ENCODE data around the gene WDFY3.
"Not testable (repeated sequence)": the region's sequence is repeated elsewhere in the genome, so short reads cannot be mapped to it uniquely, and the experiment has no call there.

WDFY3 gene

GRCh38 chr4:84849051-84849640 lies 117.3 kb downstream of the WDFY3 start:
- DNase-seq = no peak

GRCh38 chr4:84848432-84848831 lies 118.1 kb downstream of the WDFY3 start:
- DNase-seq = no peak

- no peak for DNase-seq
Observed at GRCh38 chr4:84847978-84848377, 118.5 kb downstream of the WDFY3 start.

GRCh38 chr4:84846985-84847384 lies 119.5 kb downstream of the WDFY3 start:
- DNase-seq = no peak

GRCh38 chr4:84841435-84841834 lies 125.1 kb downstream of the WDFY3 start:
- no peak for DNase-seq

GRCh38 chr4:84837751-84838150 lies 128.7 kb downstream of the WDFY3 start:
- DNase-seq = no peak

GRCh38 chr4:84829633-84830032 lies 136.9 kb downstream of the WDFY3 start:
- not testable (repeated sequence) for DNase-seq

- no peak for DNase-seq
Observed at GRCh38 chr4:84826681-84827080, 139.8 kb downstream of the WDFY3 start.

- DNase-seq = no peak
Observed at GRCh38 chr4:84825701-84826341, 140.7 kb downstream of the WDFY3 start.

GRCh38 chr4:84821064-84821463 lies 145.4 kb downstream of the WDFY3 start:
- no peak for DNase-seq

GRCh38 chr4:84814094-84814750 lies 152.3 kb downstream of the WDFY3 start:
- peak; percentile 75 for DNase-seq

GRCh38 chr4:84809946-84810345 lies 156.5 kb downstream of the WDFY3 start:
- no peak for DNase-seq

GRCh38 chr4:84808332-84808731 lies 158.2 kb downstream of the WDFY3 start:
- DNase-seq = no peak

- not testable (repeated sequence) for DNase-seq
Observed at GRCh38 chr4:84806541-84806940, 159.9 kb downstream of the WDFY3 start.

- DNase-seq = peak; percentile 21
Observed at GRCh38 chr4:84804136-84804535, 162.4 kb downstream of the WDFY3 start.

GRCh38 chr4:84803720-84804119 lies 162.8 kb downstream of the WDFY3 start:
- peak; percentile 15 for DNase-seq

GRCh38 chr4:84803116-84803515 lies 163.4 kb downstream of the WDFY3 start:
- DNase-seq = no peak

- peak; percentile 49 for DNase-seq
Observed at GRCh38 chr4:84800256-84800655, 166.2 kb downstream of the WDFY3 start.

- DNase-seq = peak; percentile 36
Observed at GRCh38 chr4:84799318-84799717, 167.2 kb downstream of the WDFY3 start.

- DNase-seq = no peak
Observed at GRCh38 chr4:84796394-84796793, 170.1 kb downstream of the WDFY3 start.

GRCh38 chr4:84792366-84793301 lies 173.9 kb downstream of the WDFY3 start:
- no peak for DNase-seq

- DNase-seq = no peak
Observed at GRCh38 chr4:84790769-84791565, 175.5 kb downstream of the WDFY3 start.
